Natural killer cell (primary cell): Measurements from ENCODE around the gene RTL1. TPM values are rescaled to one million over a fixed set of nuclear protein-coding genes. Genes with fewer than 3 reads are reported as not detected.

ENCODE experiments used
- ATAC-seq, 3 donors: fragments of 150-1000 bp in 2 of 3; fragments of 200-7000 bp in 1 of 3; cut with Tn5 transposase; 1 replicate in 1 of 3; 2 replicates in 2 of 3; pipeline ENCODE4 v1.10.0; 2021; ENCODE audit warnings: mild to moderate bottlenecking in 2 of 3, moderate library complexity in 2 of 3
- DNase-seq, 2 donors: peaks; one replicate each; pipeline versions ENCODE4 v3.0.0 to v3.0.0-alpha.2; 2013 to 2021; ENCODE audit warnings: mixed read lengths in 1 of 2
- H3K27ac ChIP-seq: one replicate; pipeline ENCODE4 v1.5.1; 2013; ENCODE audit warnings: mild to moderate bottlenecking, low read length
- H3K27me3 ChIP-seq: one replicate; pipeline ENCODE4 v1.6.1; 2013; ENCODE audit warnings: low read length; ENCODE audit not compliant: control insufficient read depth, insufficient read depth
- H3K36me3 ChIP-seq: one replicate; pipeline ENCODE4 v1.6.1; 2013; ENCODE audit warnings: low read length; ENCODE audit not compliant: control insufficient read depth, insufficient read depth
- H3K4me1 ChIP-seq: one replicate; pipeline ENCODE4 v1.6.1; 2013; ENCODE audit warnings: low read length; ENCODE audit not compliant: control insufficient read depth, insufficient read depth
- H3K4me3 ChIP-seq: one replicate; pipeline ENCODE4 v1.5.1; 2013; ENCODE audit warnings: low read length
- H3K9me3 ChIP-seq: one replicate; pipeline ENCODE4 v1.6.1; 2013; ENCODE audit warnings: low read length; ENCODE audit not compliant: control insufficient read depth, insufficient read depth
- H3K27ac Mint-ChIP-seq, 2 donors: one replicate each; pipeline ENCODE4 v1.8.0; 2022; ENCODE audit warnings: mild to moderate bottlenecking in 2 of 2, mixed read lengths in 2 of 2, moderate library complexity in 1 of 2
- H3K27me3 Mint-ChIP-seq, 2 donors: one replicate each; pipeline ENCODE4 v1.8.0; 2022; ENCODE audit warnings: low read depth in 2 of 2, mixed read lengths in 2 of 2
- H3K36me3 Mint-ChIP-seq: one replicate; pipeline ENCODE4 v1.8.0; 2022; ENCODE audit warnings: mixed read lengths
- H3K4me1 Mint-ChIP-seq, 2 donors: one replicate each; pipeline ENCODE4 v1.8.0; 2022; ENCODE audit warnings: mixed read lengths in 2 of 2
- H3K4me3 Mint-ChIP-seq: one replicate; pipeline ENCODE4 v1.8.0; 2022; ENCODE audit warnings: mild to moderate bottlenecking, moderate library complexity, mixed read lengths
- H3K9me3 Mint-ChIP-seq, 2 donors: one replicate each; pipeline ENCODE4 v1.8.0; 2022; ENCODE audit warnings: mixed read lengths in 2 of 2
- WGBS: methylation state at CpG from one replicate; pipeline ENCODE4 v1.1.7; 2013; ENCODE audit warnings: missing lambda C conversion rate; ENCODE audit not compliant: insufficient coverage; 5-methylcytosine and 5-hydroxymethylcytosine counted together
- intact Hi-C: fragments of 100-400 bp; cut with micrococcal nuclease; formaldehyde crosslinking; loops from one replicate; pipeline ENCODE4 v1.14.2; 2022
- total RNA-seq, 4 donors: library from RNA; stranded (reverse); fragments of 120-200 nt in 1 of 4; gene quantifications; one replicate each; pipeline versions ENCODE4 v1.2.3 to v1.2.4, GENCODE V29; 2013 to 2022
- TF ChIP-seq, protein P1 (sequence below): fragments of 200-600 bp; IDR thresholded peaks from one replicate; pipeline ENCODE4 v1.8.0; 2022; ENCODE audit warnings: antibody characterized with exemption

Gene RTL1
- total RNA-seq, 3 donors from 2014 or later (not counting 1 experiment from before 2014, with no cell fraction given), result not detected

DNA sequence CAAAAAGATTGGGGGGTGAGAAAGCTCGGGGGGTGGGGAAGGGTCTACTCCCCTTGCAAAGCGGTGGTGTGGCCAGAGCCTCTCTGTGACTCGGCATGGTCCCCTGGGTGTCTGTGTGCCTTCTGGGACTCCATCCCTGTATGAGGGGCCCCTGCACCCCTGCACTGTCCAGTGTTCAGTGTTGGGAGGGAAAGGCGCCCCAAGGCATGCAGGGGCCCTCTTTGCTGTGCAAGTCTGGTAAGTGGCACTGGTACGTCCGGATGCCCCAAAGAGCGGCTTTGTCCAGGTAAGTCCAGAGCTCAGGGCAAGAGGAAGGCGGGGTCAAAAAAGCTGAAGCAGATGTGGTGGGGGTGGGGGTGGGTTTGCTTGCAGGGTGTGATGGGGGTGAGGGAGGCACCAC lies 23.7 kb downstream of the RTL1 start:
- no peaks in the 10 kb centered on the region for H3K36me3 Mint-ChIP-seq
- no peaks in the 10 kb centered on the region for H3K27me3 Mint-ChIP-seq
- H3K4me3 Mint-ChIP-seq, result no peak overlapping the region
- 90% methylated on average over 8 of the region's 8 CpGs for WGBS
- no peaks in the 10 kb centered on the region for H3K4me1 Mint-ChIP-seq
- no peak overlapping the region for H3K27ac ChIP-seq
- no peaks in the 10 kb centered on the region for H3K4me1 ChIP-seq
- DNase-seq, result no peak
- no peak overlapping the region for H3K27ac Mint-ChIP-seq
- H3K4me3 ChIP-seq, result no peak overlapping the region
- H3K9me3 ChIP-seq, result no peaks in the 10 kb centered on the region
- no peak for ATAC-seq
- H3K27me3 ChIP-seq, result no peaks in the 10 kb centered on the region
- H3K9me3 Mint-ChIP-seq, result no peaks in the 10 kb centered on the region
- TF ChIP-seq, protein P1, sequence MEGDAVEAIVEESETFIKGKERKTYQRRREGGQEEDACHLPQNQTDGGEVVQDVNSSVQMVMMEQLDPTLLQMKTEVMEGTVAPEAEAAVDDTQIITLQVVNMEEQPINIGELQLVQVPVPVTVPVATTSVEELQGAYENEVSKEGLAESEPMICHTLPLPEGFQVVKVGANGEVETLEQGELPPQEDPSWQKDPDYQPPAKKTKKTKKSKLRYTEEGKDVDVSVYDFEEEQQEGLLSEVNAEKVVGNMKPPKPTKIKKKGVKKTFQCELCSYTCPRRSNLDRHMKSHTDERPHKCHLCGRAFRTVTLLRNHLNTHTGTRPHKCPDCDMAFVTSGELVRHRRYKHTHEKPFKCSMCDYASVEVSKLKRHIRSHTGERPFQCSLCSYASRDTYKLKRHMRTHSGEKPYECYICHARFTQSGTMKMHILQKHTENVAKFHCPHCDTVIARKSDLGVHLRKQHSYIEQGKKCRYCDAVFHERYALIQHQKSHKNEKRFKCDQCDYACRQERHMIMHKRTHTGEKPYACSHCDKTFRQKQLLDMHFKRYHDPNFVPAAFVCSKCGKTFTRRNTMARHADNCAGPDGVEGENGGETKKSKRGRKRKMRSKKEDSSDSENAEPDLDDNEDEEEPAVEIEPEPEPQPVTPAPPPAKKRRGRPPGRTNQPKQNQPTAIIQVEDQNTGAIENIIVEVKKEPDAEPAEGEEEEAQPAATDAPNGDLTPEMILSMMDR, result no peak
- intact Hi-C loops, result no loop called here
- H3K36me3 ChIP-seq, result no peaks in the 10 kb centered on the region

DNA sequence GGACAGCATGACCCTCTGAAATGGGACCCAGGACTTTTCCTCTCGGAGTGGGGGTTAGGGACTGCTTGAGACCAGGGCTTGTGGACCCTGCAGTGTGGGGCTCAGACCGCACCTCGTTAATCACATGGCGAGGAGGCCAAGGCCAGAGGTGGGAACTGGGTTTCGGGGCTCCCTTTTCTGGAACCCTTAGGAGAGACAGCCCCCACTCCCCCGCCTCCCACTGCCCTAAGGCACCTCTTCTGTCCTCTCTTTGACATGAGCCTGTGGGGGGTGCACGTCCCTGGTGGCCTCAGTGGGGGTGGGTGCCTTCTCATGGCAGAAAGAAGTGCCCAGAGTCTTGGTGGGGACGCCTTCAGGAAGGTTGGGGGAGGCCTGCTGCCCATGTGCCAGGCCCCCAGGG lies 24.3 kb downstream of the RTL1 start:
- Mint-ChIP-seq H3K9me3 (no peaks in the 10 kb centered on the region), H3K4me3 (no peak overlapping the region), H3K27me3 (no peaks in the 10 kb centered on the region), H3K27ac (no peak overlapping the region), H3K36me3 (no peaks in the 10 kb centered on the region), H3K4me1 (no peaks in the 10 kb centered on the region)
- Histone ChIP-seq H3K9me3 (no peaks in the 10 kb centered on the region), H3K36me3 (no peaks in the 10 kb centered on the region), H3K27me3 (no peaks in the 10 kb centered on the region), H3K27ac (no peak overlapping the region), H3K4me3 (no peak overlapping the region), H3K4me1 (no peaks in the 10 kb centered on the region)
- TF ChIP-seq, protein P1, result no peak
- WGBS, result 76% methylated on average over 8 of the region's 8 CpGs
- ATAC-seq (no peak), DNase-seq (no peak)
- intact Hi-C loops, result no loop called here

DNA sequence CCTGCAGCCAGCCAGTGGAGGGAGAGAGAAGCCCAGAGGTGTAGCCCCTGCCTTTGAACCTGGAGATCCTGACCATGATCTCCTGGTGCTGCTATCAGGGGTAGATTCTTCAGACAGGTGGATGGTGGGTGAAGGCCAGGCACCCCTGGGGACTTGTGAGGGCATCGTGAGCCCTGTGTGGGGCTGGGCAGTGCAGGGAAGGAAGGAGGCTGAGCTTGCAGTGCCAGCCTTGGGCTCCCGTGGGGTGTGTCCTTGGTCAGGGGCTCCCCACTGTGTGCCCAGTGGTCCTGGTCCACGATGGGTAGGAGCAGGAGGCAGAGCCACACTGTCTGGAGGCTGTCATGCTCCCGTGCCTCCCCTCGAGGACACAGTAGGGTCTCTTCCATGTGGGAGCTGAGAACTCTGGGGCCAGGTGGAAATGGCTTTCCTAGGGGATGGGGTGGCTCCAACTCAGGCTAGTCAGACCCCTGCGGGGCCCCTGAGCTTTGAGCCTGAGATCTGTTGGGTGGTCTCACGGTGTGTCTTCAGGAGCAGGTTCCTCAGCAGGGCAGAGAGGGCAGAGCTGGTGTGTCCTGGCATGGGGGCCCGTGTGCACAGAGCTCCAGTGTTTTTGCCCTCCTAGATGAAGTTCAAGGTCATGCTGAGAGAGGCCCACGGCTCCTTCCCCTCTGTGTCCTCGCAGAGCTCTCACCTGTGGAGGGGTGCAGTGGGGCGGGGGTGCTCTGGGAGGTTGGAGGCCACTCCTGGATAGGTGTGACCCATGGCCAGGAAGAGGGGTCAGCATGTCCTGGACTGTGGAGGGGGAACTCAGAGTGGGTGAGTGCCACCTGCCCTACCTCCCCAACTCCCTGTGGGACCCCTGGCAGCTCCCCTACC lies 25.0 kb downstream of the RTL1 start:
- Mint-ChIP-seq H3K4me3 (no peak overlapping the region), H3K36me3 (no peaks in the 10 kb centered on the region), H3K27me3 (no peaks in the 10 kb centered on the region), H3K27ac (no peak overlapping the region), H3K4me1 (no peaks in the 10 kb centered on the region), H3K9me3 (no peaks in the 10 kb centered on the region)
- ATAC-seq (no peak), DNase-seq (no peak)
- Histone ChIP-seq H3K4me1 (no peaks in the 10 kb centered on the region), H3K27ac (no peak overlapping the region), H3K4me3 (no peak overlapping the region), H3K36me3 (no peaks in the 10 kb centered on the region), H3K9me3 (no peaks in the 10 kb centered on the region), H3K27me3 (no peaks in the 10 kb centered on the region)
- intact Hi-C loops, result no loop called here
- TF ChIP-seq, protein P1, result no peak
- WGBS, result 80% methylated on average over 11 of the region's 11 CpGs
